Coronary artery (tissue), 2 donors: Measurements from ENCODE around the gene ERC1.
A peak's percentile ranks its signal among the peaks of the same experiment; 100 is the strongest.

ENCODE experiments used
- DNase-seq: peaks from one replicate; pipeline ENCODE4 v3.0.0-alpha.2; 2017; ENCODE audit warnings: low spot score
- H3K27ac ChIP-seq, 2 donors: fragments of 200-600 bp; sonication (generic); one replicate each; pipeline ENCODE4 v1.5.1; 2016 to 2019
- H3K4me3 ChIP-seq: fragments of 200-600 bp; sonication (generic); 2 replicates; pipeline ENCODE4 v1.5.1; 2016; ENCODE audit warnings: mild to moderate bottlenecking, moderate library complexity
- CTCF ChIP-seq: fragments of 200-600 bp; sonication (generic); IDR thresholded peaks from one replicate; pipeline ENCODE4 v1.5.1; 2019; ENCODE audit warnings: antibody characterized with exemption

ERC1 gene

GRCh38 chr12:1289371-1290155, 298.5 kb downstream of the ERC1 start:
- no peak for TF ChIP-seq CTCF
- Histone ChIP-seq H3K27ac (peak overlapping the region in 1 of 2 donors; percentile 13), H3K4me3 (no peak overlapping the region)
- DNase-seq: no peak

- Histone ChIP-seq H3K4me3 (no peak overlapping the region), H3K27ac (peak overlapping the region in 1 of 2 donors; percentile 27)
- no peak for DNase-seq
- no peak for TF ChIP-seq CTCF
Measured at GRCh38 chr12:1290716-1291115, 299.7 kb downstream of the ERC1 start.

- DNase-seq: no peak
- no peak overlapping the region for H3K4me3 ChIP-seq
- H3K27ac ChIP-seq: no peak overlapping the region
- TF ChIP-seq CTCF: no peak
Measured at GRCh38 chr12:1291601-1292332, 300.7 kb downstream of the ERC1 start.

- no peak for DNase-seq
- H3K27ac ChIP-seq: no peak overlapping the region
- no peak for TF ChIP-seq CTCF
- no peak overlapping the region for H3K4me3 ChIP-seq
Measured at GRCh38 chr12:1293901-1294300, 302.9 kb downstream of the ERC1 start.

- no peak for TF ChIP-seq CTCF
- no peak overlapping the region for H3K27ac ChIP-seq
- DNase-seq: no peak
- H3K4me3 ChIP-seq: no peak overlapping the region
Measured at GRCh38 chr12:1297206-1297605, 306.2 kb downstream of the ERC1 start.

GRCh38 chr12:1297639-1298175, 306.7 kb downstream of the ERC1 start:
- TF ChIP-seq CTCF: no peak
- no peak for DNase-seq
- no peak overlapping the region for H3K4me3 ChIP-seq
- H3K27ac ChIP-seq: no peak overlapping the region
